ENCODE results near the gene MPO.

The MPO gene

GRCh38 chr17:58279736-58280479 lies 827 bp downstream of the MPO start:
- no peak for DNase-seq (ENCODE audit: low read depth in 4 of 4, low spot score in 1 of 4)

GRCh38 chr17:58279016-58279711 lies 1.6 kb downstream of the MPO start:
- no peak for DNase-seq (ENCODE audit: low read depth in 4 of 4, low spot score in 1 of 4)

GRCh38 chr17:58278661-58279015 lies 2.1 kb downstream of the MPO start:
- no peak for DNase-seq (ENCODE audit: low read depth in 4 of 4, low spot score in 1 of 4)

GRCh38 chr17:58277802-58278595 lies 2.7 kb downstream of the MPO start:
- no peak for DNase-seq (ENCODE audit: low read depth in 4 of 4, low spot score in 1 of 4)

GRCh38 chr17:58277107-58277801 lies 3.5 kb downstream of the MPO start:
- no peak for DNase-seq (ENCODE audit: low read depth in 4 of 4, low spot score in 1 of 4)

GRCh38 chr17:58276423-58276822 lies 4.3 kb downstream of the MPO start:
- no peak for DNase-seq (ENCODE audit: low read depth in 4 of 4, low spot score in 1 of 4)

GRCh38 chr17:58275417-58275816 lies 5.3 kb downstream of the MPO start:
- no peak for DNase-seq (ENCODE audit: low read depth in 4 of 4, low spot score in 1 of 4)

- DNase-seq (ENCODE audit: low read depth in 4 of 4, low spot score in 1 of 4), result no peak
Observed at GRCh38 chr17:58273453-58274104, 7.2 kb downstream of the MPO start.

- no peak for DNase-seq (ENCODE audit: low read depth in 4 of 4, low spot score in 1 of 4)
Observed at GRCh38 chr17:58272367-58273280, 8.1 kb downstream of the MPO start.

GRCh38 chr17:58271216-58271931 lies 9.4 kb downstream of the MPO start:
- no peak for DNase-seq (ENCODE audit: low read depth in 4 of 4, low spot score in 1 of 4)

- no peak for DNase-seq (ENCODE audit: low read depth in 4 of 4, low spot score in 1 of 4)
Observed at GRCh38 chr17:58270476-58271215, 10.1 kb downstream of the MPO start.

- no peak for DNase-seq (ENCODE audit: low read depth in 4 of 4, low spot score in 1 of 4)
Observed at GRCh38 chr17:58269557-58270291, 11.0 kb downstream of the MPO start.

- DNase-seq (ENCODE audit: low read depth in 4 of 4, low spot score in 1 of 4), result no peak
Observed at GRCh38 chr17:58268774-58269556, 11.8 kb downstream of the MPO start.

GRCh38 chr17:58268326-58268725 lies 12.4 kb downstream of the MPO start:
- no peak for DNase-seq (ENCODE audit: low read depth in 4 of 4, low spot score in 1 of 4)

GRCh38 chr17:58267347-58268324 lies 13.1 kb downstream of the MPO start:
- DNase-seq (ENCODE audit: low read depth in 4 of 4, low spot score in 1 of 4), result no peak
